Osteoblast (primary cell): ENCODE measurements around the gene RECQL. TPM values are rescaled to one million over a fixed set of nuclear protein-coding genes. Genes with fewer than 3 reads are reported as not detected.

Experiments used
- DNase-seq: peaks from one replicate; pipeline ENCODE4 v3.0.0; 2011; ENCODE audit warnings: low spot score, mixed read lengths; ENCODE audit not compliant: insufficient read length; ENCODE audit errors: missing footprints
- H2AFZ ChIP-seq: 2 replicates; pipeline ENCODE4 v1.6.0; 2011; ENCODE audit warnings: mild to moderate bottlenecking, low read length
- H3K27ac ChIP-seq: 2 replicates; pipeline ENCODE4 v1.5.1; 2011; ENCODE audit warnings: mild to moderate bottlenecking, low read depth, low read length, moderate library complexity
- H3K27me3 ChIP-seq: 2 replicates; pipeline ENCODE4 v1.6.0; 2012; ENCODE audit warnings: mild to moderate bottlenecking, control low read depth, inconsistent platforms, low read length, moderate library complexity; ENCODE audit not compliant: insufficient read depth
- H3K36me3 ChIP-seq: 2 replicates; pipeline ENCODE4 v1.5.1; 2011; ENCODE audit warnings: mild to moderate bottlenecking, low read length, control low read depth, moderate library complexity; ENCODE audit not compliant: insufficient read depth
- H3K4me1 ChIP-seq: 2 replicates; pipeline ENCODE4 v1.5.1; 2011; ENCODE audit warnings: mild to moderate bottlenecking, low read length, control low read depth, moderate library complexity; ENCODE audit not compliant: insufficient read depth
- H3K4me2 ChIP-seq: 2 replicates; pipeline ENCODE4 v1.6.0; 2011; ENCODE audit warnings: mild to moderate bottlenecking, low read length; ENCODE audit not compliant: insufficient read depth
- H3K4me3 ChIP-seq: fragments of 200-600 bp; sonication (generic); 3 replicates; pipeline ENCODE4 v1.5.1; 2012; ENCODE audit warnings: mild to moderate bottlenecking, low read length, inconsistent platforms; ENCODE audit not compliant: insufficient read depth
- H3K79me2 ChIP-seq: 2 replicates; pipeline ENCODE4 v1.6.0; 2012; ENCODE audit warnings: mild to moderate bottlenecking, low read length, control low read depth, inconsistent platforms; ENCODE audit not compliant: insufficient read depth
- H3K9me3 ChIP-seq: 2 replicates; pipeline ENCODE4 v1.5.1; 2011; ENCODE audit warnings: low read depth, low read length, control low read depth
- H4K20me1 ChIP-seq: 2 replicates; pipeline ENCODE4 v1.6.0; 2012; ENCODE audit warnings: mild to moderate bottlenecking, low read length, control low read depth; ENCODE audit not compliant: insufficient read depth
- CTCF ChIP-seq: IDR thresholded peaks from 2 replicates; pipeline ENCODE4 v1.5.1; 2011; ENCODE audit warnings: mild to moderate bottlenecking, low read depth, low read length, moderate library complexity; ENCODE audit errors: extremely low read depth
- total RNA-seq: library from RNA; depleted of rRNA; stranded (reverse); fragments of >200 nt; gene quantifications from 2 replicates; pipeline ENCODE4 v1.2.3, GENCODE V29; 2012

Gene RECQL
- total RNA-seq, 1 donor = 83.6 TPM

GRCh38 chr12:21543151-21543550 lies 41.7 kb upstream of the RECQL start:
- Histone ChIP-seq H2AFZ (no peak overlapping the region), H4K20me1 (no peaks in the 10 kb centered on the region)
- TF ChIP-seq CTCF = no peak

GRCh38 chr12:21542403-21542802 lies 41.0 kb upstream of the RECQL start:
- no peaks in the 10 kb centered on the region for H3K4me1 ChIP-seq
- TF ChIP-seq CTCF = no peak

More at GRCh38 chr12:21543151-21543550, 41.7 kb upstream of the RECQL start:
- H3K4me2 ChIP-seq = no peak overlapping the region
- no peaks in the 10 kb centered on the region for H3K4me1 ChIP-seq
- H3K27ac ChIP-seq = no peak overlapping the region
- H3K9me3 ChIP-seq = no peaks in the 10 kb centered on the region
- H3K79me2 ChIP-seq = no peaks in the 10 kb centered on the region
- H3K27me3 ChIP-seq = peaks cover 2% of the 10 kb centered on the region
- H3K4me3 ChIP-seq = no peak overlapping the region
- no peaks in the 10 kb centered on the region for H3K36me3 ChIP-seq
- DNase-seq = no peak

GRCh38 chr12:21541773-21542172 lies 40.3 kb upstream of the RECQL start:
- Histone ChIP-seq H2AFZ (no peak overlapping the region), H3K79me2 (no peaks in the 10 kb centered on the region), H4K20me1 (no peaks in the 10 kb centered on the region), H3K4me1 (no peaks in the 10 kb centered on the region), H3K27ac (no peak overlapping the region), H3K36me3 (no peaks in the 10 kb centered on the region), H3K27me3 (peaks cover 2% of the 10 kb centered on the region), H3K4me2 (no peak overlapping the region), H3K4me3 (no peak overlapping the region), H3K9me3 (no peaks in the 10 kb centered on the region)
- no peak for DNase-seq
- TF ChIP-seq CTCF = no peak

More at GRCh38 chr12:21542403-21542802, 41.0 kb upstream of the RECQL start:
- H4K20me1 ChIP-seq = no peaks in the 10 kb centered on the region
- H3K4me2 ChIP-seq = no peak overlapping the region
- H2AFZ ChIP-seq = no peak overlapping the region
- DNase-seq = no peak
- no peak overlapping the region for H3K4me3 ChIP-seq
- no peaks in the 10 kb centered on the region for H3K9me3 ChIP-seq
- no peaks in the 10 kb centered on the region for H3K36me3 ChIP-seq
- H3K27ac ChIP-seq = no peak overlapping the region
- peaks cover 2% of the 10 kb centered on the region for H3K27me3 ChIP-seq
- no peaks in the 10 kb centered on the region for H3K79me2 ChIP-seq

- no peak overlapping the region for H3K27ac ChIP-seq
- H3K9me3 ChIP-seq = no peaks in the 10 kb centered on the region
- no peaks in the 10 kb centered on the region for H4K20me1 ChIP-seq
- H2AFZ ChIP-seq = no peak overlapping the region
- no peak overlapping the region for H3K4me3 ChIP-seq
- H3K4me1 ChIP-seq = no peaks in the 10 kb centered on the region
- no peaks in the 10 kb centered on the region for H3K36me3 ChIP-seq
- TF ChIP-seq CTCF = no peak
- no peak for DNase-seq
- no peaks in the 10 kb centered on the region for H3K79me2 ChIP-seq
- peaks cover 2% of the 10 kb centered on the region for H3K27me3 ChIP-seq
- no peak overlapping the region for H3K4me2 ChIP-seq
Observed at GRCh38 chr12:21539797-21540196, 38.4 kb upstream of the RECQL start.
